KOPT-K1 (cell line): ENCODE data around the gene HTR3A.
"Not testable (repeated sequence)": the region's sequence is repeated elsewhere in the genome, so short reads cannot be mapped to it uniquely, and the experiment has no call there.

Source experiments
- H3K27ac ChIP-seq: fragments of 200-600 bp; sonication (generic); 2 replicates; pipeline ENCODE4 v1.5.1; 2016; ENCODE audit warnings: antibody characterized with exemption, mild to moderate bottlenecking, low read depth, low read length; ENCODE audit not compliant: poor library complexity, severe bottlenecking
- H3K36me3 ChIP-seq: fragments of 200-600 bp; sonication (generic); 2 replicates; pipeline ENCODE4 v1.5.1; 2017; ENCODE audit warnings: antibody characterized with exemption, mild to moderate bottlenecking, low read length, moderate library complexity; ENCODE audit not compliant: insufficient read depth
- H3K9me3 ChIP-seq: fragments of 200-600 bp; sonication (generic); 2 replicates; pipeline ENCODE4 v1.5.1; 2017; ENCODE audit warnings: antibody characterized with exemption, low read length, mild to moderate bottlenecking; ENCODE audit not compliant: insufficient read depth, poor library complexity, severe bottlenecking

The HTR3A gene

DNA sequence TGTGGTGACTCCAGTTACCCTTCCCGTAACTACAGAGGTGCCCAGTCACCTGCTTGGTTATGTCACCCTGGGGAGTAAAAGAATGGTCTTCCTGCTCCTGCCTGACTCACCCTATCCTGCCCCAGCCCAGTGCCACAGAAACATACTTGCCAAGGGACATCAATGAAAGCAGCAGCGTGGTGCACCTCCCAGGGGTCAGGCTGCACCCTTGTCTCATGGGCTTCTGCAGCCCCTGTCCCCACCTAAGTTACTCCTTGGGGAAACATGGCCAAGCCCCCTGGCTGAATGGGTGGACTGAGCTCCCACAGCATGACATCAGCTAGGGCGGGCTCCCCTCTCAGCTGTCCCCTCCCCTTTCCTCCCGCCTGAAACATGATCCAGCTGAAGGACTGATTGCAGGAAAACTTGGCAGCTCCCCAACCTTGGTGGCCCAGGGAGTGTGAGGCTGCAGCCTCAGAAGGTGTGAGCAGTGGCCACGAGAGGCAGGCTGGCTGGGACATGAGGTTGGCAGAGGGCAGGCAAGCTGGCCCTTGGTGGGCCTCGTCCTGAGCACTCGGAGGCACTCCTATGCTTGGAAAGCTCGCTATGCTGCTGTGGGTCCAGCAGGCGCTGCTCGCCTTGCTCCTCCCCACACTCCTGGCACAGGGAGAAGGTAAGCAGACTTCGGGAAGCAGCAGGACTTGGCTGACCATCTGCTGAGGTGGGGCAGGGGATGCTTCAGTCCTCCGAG, at the start of gene HTR3A:
Gene HTR3A, plus strand, starts transcription at position 368 of the 730 bp plus-strand sequence. Its CDS starts 218 bp downstream, at position 586.
- no peak within 1 kb of the TSS for H3K27ac ChIP-seq
- no peaks in the 10 kb centered on the region for H3K36me3 ChIP-seq
- H3K9me3 ChIP-seq, result no peaks in the 10 kb centered on the region

DNA sequence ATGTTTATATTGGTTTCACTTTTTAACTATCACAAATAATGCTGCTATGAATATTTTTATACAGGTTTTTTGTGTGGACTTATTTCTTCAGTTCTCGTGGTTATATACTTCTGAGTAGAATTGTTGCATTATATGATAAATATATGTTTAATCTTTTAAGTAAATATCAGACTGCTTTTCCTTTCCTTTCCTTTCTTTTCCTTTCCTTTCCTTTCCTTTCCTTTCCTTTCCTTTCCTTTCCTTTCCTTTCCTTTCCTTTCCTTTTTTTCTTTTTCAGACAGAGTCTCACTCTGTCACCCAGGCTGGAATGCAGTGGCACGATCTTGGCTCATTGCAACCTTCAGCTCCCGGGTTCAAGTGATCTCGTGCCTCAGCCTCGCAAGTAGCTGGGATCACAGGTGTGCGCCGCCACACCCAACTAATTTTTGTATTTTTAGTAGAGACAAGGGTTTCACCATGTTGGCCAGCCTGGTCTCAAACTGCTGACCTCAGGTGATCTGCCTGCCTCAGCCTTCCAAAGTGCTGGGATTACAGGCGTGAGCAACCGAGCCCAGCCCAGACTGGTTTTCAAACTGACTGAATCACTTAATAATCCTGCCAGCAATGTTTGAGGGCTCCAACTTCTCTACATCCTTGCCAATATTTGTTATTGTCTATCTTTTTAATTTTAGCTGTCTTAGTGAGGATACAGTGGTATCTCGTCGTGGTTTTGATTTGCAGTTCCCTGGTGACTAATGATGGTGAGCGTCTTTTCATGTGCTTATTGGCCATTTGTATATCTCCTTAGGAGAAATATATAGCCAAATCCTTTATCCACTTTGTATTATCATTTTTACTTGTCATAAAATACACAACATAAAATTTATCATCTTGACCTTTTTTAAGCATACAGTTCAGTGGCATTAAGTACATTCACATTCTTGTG, 48.4 kb upstream of the HTR3A start:
- Histone ChIP-seq H3K36me3 (no peaks in the 10 kb centered on the region), H3K27ac (no peak overlapping the region), H3K9me3 (no peaks in the 10 kb centered on the region)

DNA sequence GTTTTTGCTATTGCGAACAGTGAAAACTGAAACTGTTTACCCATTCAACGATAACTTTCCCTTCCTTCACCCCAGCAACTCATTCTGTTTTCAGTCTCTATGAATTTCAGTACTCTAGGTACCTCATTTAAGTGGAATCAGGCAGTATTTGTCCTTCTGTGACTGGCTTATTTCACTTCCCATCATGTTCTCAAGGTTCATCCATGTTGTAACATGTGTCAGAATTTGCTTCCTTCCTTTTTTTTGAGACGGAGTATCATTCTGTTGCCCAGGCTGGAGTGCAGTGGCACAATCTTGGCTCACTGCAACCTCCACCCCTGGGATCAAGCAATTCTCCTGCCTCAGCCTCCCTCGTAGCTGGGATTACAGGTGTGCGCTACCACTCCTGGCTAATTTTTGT, 46.6 kb upstream of the HTR3A start:
- Histone ChIP-seq H3K36me3 (no peaks in the 10 kb centered on the region), H3K9me3 (no peaks in the 10 kb centered on the region), H3K27ac (no peak overlapping the region)

DNA sequence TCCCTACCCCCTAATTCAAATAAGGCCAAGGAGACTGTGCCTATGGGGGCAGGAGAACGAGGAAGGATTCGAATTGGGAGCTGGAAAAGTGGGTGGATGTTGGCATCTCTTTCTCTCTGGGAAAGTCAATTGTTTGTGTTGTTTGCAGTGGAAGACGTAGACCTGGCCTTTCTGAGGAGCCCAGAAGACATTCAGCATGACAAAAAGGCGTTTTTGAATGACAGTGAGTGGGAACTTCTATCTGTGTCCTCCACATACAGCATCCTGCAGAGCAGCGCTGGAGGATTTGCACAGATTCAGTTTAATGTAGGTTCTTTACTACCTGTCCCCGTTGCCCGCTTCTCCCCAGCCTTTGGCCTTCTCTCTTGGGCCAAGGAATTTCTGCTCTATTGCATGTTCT, 42.1 kb upstream of the HTR3A start:
- H3K9me3 ChIP-seq, result no peaks in the 10 kb centered on the region
- no peak overlapping the region for H3K27ac ChIP-seq
- H3K36me3 ChIP-seq, result no peaks in the 10 kb centered on the region

DNA sequence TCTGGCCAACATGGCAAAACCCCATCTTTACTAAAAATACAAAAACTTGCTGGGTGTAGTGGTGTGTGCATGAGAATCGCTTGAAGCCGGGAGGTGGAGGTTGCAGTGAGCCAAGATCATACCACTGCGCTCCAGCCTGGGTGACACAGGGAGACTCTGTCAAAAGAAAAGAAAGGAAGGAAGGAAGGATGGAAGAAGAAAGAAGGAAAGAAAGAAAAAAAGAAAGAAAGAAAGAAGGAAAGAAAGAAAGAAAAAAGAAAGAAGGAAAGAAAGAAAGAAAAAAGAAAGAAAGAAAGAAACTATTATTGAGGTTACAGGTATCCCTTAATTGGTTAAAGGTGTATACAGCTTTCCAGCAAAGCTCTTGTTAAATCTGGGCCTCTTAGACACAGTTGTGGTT, 40.7 kb upstream of the HTR3A start:
- not testable (repeated sequence) for H3K36me3 ChIP-seq, H3K27ac ChIP-seq, H3K9me3 ChIP-seq

DNA sequence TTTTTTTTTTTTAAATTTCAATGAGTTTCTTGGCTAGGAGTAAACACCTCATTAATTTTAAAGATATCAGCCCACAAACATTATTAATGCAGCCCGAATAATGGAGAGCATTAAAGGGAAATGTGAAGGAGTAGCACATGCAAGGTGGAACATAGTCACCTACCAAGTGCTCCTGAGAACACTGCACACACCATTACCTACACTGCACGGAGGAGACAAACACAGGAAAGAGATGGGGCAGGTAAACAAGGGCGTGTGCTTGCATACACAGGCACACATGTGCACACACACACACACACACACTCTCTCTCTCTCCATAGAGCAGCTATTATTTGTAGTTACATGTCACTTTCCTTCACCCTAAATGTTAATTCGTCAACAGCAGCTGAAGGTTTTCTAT, 40.1 kb upstream of the HTR3A start:
- Histone ChIP-seq H3K27ac (no peak overlapping the region), H3K9me3 (no peaks in the 10 kb centered on the region), H3K36me3 (no peaks in the 10 kb centered on the region)

DNA sequence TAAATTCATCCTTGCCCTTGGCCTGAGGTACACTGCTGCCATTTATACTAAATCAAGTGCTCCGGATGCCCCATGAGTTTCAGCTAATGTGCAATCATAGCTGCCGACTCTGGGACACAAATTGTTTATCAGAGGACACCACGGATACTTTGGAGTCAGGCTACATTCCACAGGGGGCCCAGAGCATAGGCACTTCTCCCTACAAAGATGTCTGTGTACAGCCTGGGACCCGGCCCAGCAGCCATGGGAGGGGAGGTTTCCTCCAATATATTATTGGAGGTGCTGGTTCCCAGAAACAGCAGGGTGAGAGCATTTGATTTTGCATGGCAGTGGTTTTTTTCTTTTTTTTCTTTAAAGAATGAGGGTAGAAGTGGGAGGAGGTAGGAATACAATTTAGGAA, 39.0 kb upstream of the HTR3A start:
- Histone ChIP-seq H3K27ac (no peak overlapping the region), H3K36me3 (no peaks in the 10 kb centered on the region), H3K9me3 (no peaks in the 10 kb centered on the region)

DNA sequence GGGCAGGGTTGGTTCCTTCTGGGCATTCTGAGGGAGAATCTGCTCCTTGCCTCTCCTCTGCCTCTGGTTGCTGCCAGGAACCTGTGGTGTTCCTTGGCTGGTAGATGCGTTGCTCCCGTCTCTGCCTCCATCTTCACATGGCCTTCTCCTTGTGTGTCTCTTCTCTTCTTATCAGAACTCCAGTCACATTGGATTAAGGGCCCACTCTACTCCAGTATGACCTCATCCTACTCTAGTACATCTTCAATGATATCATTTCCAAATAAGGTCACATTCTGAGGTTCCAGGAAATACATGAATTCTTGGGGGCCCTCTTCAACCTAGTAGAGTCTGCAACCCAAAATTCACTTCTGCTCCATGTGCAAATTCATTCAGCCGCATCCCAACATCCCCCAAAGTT, 37.0 kb upstream of the HTR3A start:
- no peak overlapping the region for H3K27ac ChIP-seq
- no peaks in the 10 kb centered on the region for H3K9me3 ChIP-seq
- H3K36me3 ChIP-seq, result no peaks in the 10 kb centered on the region

DNA sequence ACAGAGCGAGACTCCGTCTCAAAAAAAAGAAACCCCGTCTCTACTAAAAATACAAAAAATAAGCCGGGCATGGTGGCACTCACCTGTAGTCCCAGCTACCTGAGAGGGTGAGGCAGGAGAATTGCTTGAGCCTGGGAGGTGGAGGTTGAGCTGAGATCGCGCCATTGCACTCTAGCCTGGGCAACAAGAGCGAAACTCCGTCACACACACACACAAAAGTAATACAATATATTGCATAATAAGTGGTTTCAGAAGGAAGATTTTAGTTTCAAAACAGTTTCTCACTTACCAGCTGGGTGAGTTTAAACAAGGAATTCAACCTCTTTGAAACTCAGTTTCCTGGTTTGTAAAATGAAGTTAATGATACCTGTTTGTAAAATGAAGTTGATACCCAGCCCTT, 32.7 kb upstream of the HTR3A start:
- H3K27ac ChIP-seq, result no peak overlapping the region
- H3K36me3 ChIP-seq, result no peaks in the 10 kb centered on the region
- H3K9me3 ChIP-seq, result no peaks in the 10 kb centered on the region

DNA sequence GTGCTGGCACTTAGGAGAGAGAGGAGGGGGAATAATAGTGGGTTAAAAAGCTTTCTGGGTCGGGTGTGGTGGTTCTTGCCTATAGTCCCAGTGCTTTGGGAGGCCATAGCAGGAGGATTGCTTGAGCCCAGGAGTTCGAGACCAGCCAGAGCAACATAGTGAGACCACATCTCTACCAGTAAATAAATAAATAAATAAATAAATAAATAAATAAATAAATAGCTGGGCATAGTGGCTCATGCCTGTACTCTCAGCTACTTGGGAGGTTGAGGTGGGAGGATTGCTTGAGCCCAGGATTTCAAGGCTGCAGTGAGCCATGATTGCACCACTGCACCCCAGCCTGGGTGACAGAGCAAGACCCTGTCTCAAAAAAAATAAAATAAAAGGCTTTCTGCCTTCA, 28.7 kb upstream of the HTR3A start:
- H3K9me3 ChIP-seq, H3K27ac ChIP-seq, H3K36me3 ChIP-seq: not testable (repeated sequence)

DNA sequence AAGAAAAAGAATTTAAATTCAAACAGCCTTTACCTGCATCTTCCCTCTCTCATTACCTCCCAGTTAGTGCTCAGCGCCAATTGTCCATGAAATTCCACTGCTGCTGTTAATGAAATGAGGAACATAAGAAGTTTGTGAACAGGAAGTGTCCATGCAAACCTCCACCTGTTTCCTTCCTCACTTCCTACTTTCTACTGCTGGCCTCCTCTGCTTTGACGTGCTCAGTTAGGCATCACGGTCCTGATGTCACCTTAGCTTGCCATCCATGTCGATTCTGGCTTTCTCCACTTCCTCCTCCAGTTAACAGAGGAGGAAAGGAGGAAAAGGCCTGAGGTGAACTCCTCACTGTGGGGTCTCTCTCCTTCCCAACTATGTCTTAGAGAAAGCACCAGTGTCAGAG, 26.9 kb upstream of the HTR3A start:
- Histone ChIP-seq H3K27ac (no peak overlapping the region), H3K36me3 (no peaks in the 10 kb centered on the region), H3K9me3 (no peaks in the 10 kb centered on the region)

DNA sequence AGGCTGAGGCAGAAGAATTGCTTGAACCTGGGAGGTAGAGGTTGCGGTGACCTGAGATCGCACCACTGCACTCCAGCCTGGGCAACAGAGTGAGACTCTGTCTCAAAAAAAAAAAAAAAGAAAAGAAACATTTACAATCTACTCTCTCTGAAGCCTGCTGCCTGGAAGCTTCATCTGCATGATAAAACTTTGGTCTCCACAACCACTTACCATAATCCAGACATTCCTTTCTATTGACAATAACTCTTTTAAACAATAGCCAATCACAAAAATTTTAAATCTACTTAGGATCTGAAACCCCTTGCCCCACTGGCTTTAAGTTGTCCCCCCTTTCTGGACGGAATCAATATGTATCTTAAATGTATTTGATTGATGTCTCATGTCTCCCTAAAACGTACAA, 25.0 kb upstream of the HTR3A start:
- no peaks in the 10 kb centered on the region for H3K36me3 ChIP-seq
- no peaks in the 10 kb centered on the region for H3K9me3 ChIP-seq
- H3K27ac ChIP-seq, result no peak overlapping the region

DNA sequence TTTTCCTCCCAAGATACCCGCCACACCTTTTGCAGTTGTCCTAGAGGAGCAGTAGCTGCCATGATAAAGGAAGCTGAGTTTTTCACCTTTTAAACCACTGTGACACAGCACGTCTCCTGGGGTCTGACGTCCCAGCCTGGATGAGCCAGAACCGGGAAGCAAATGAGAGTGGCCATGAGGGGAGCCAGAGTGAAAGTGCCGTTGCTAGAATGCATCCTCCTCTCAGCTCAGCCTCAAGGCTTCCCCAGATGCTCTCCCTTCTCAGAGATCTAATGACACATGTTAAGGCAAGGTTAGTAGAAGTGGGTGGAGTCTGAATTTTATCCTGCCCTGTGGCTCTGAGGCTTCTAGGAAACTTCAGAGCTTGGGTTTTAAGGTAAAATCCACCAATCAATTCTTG, 23.4 kb upstream of the HTR3A start:
- no peak overlapping the region for H3K27ac ChIP-seq

DNA sequence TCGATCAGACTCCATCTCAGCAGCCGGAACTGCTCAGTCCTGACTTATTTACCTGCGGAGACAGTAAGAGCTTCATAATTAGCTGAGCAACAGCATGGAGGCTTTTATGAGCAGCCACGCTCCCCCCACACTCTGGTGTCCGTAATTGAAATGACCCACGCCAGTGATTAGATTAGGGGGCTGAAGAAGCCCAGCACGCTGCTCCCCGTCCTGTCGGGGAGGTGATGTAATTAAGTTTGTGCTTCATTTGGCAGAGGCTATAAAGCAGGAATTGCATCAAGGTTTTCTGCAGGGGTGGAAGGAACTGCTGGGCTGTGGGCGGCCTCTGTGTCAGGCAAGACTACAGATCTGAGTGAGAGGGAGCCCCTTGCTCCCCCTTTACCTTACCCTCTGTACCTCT, 22.8 kb upstream of the HTR3A start:
- no peaks in the 10 kb centered on the region for H3K36me3 ChIP-seq
- H3K9me3 ChIP-seq, result no peaks in the 10 kb centered on the region

More for the DNA sequence above, 23.4 kb upstream of the HTR3A start:
- Histone ChIP-seq H3K36me3 (no peaks in the 10 kb centered on the region), H3K9me3 (no peaks in the 10 kb centered on the region)

DNA sequence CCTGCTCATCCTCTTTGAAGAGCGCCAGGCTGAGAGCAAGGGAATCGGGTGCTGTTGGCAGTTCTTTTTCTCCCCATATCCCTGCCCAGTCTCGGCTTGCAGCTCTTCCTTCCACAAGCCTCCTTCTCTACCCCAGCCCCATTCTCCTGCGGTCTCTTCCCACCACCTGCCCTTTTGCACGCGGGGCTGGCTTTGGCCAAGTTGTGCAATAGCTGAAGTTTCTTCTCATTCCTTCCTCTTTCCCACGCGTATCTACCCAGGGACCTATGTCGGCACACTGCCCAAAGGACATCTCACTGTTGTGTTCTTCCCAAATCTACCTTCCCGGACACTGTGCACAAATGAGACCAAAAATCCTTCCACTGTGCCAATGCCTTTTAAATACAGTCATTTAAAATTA, 22.3 kb upstream of the HTR3A start:
- Histone ChIP-seq H3K27ac (no peak overlapping the region), H3K9me3 (no peaks in the 10 kb centered on the region), H3K36me3 (no peaks in the 10 kb centered on the region)

More for the DNA sequence above, 22.8 kb upstream of the HTR3A start:
- no peak overlapping the region for H3K27ac ChIP-seq

DNA sequence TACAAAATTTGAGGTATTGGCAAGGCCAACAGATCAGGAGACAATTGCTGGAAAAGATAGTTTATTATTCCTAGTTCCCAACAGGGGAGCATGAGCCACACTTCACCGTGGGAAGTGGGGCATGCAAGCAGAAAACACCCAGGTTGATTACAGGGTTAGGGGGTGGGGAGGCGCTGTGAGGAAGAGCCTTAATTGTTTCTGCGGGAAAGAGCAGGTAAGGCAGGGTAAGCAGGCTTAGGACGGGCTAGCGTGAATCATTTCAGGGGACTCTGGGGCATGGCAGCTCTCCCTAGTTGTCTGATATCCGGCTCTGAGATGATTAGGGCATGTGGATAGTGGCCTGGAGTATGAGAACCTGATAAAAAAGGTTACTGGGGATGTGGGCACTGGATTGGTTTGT, 20.7 kb upstream of the HTR3A start:
- H3K36me3 ChIP-seq, result no peaks in the 10 kb centered on the region
- no peaks in the 10 kb centered on the region for H3K9me3 ChIP-seq
- H3K27ac ChIP-seq, result no peak overlapping the region
